Astrocyte (in vitro differentiated cells and primary cell): ENCODE measurements around the gene RAB30. TPM values are rescaled to one million over a fixed set of nuclear protein-coding genes. Genes with fewer than 3 reads are reported as not detected.

Source experiments
- total RNA-seq: library from RNA; stranded (reverse); gene quantifications from 2 replicates; pipeline ENCODE4 v1.2.1, GENCODE V29; 2021

The RAB30 gene
- total RNA-seq, 1 donor from 2014 or later = 40.0 TPM

Other genes with a start within 250 kb of the RAB30 start
- 62.0 and 70.8 TPM in 2 replicates for gene PRCP, start 171.5 kb downstream of the RAB30 start, total RNA-seq
- 2.6 and 4.0 TPM in 2 replicates for gene DDIAS, start 170.2 kb downstream of the RAB30 start, total RNA-seq
- gene PCF11, start 85.2 kb upstream of the RAB30 start, total RNA-seq = 35.9 and 40.7 TPM in 2 replicates
- gene ANKRD42, start 121.8 kb upstream of the RAB30 start, total RNA-seq = 15.0 and 16.4 TPM in 2 replicates
- gene CCDC90B, start 214.5 kb upstream of the RAB30 start, total RNA-seq = 67.5 and 68.0 TPM in 2 replicates